Testis (tissue), 2 donors: Measurements from ENCODE around the gene GPC3.

Source experiments
- POLR2A ChIP-seq: fragments of 450-650 bp; IDR thresholded peaks from one replicate; pipeline ENCODE4 v1.6.1; 2017; ENCODE audit warnings: antibody characterized with exemption, mild to moderate bottlenecking, moderate library complexity
- TF ChIP-seq, protein P1 (sequence below), 3 experiments: fragments of 450-650 bp in 2 of 3; fragments of 200-600 bp in 1 of 3; sonication (generic) in 1 of 3; IDR thresholded peaks; one replicate each; pipeline ENCODE4 v1.5.1; 2016 to 2019; ENCODE audit warnings: antibody characterized with exemption in 3 of 3, mild to moderate bottlenecking in 2 of 3, moderate library complexity in 1 of 3

- TF ChIP-seq, protein P1, sequence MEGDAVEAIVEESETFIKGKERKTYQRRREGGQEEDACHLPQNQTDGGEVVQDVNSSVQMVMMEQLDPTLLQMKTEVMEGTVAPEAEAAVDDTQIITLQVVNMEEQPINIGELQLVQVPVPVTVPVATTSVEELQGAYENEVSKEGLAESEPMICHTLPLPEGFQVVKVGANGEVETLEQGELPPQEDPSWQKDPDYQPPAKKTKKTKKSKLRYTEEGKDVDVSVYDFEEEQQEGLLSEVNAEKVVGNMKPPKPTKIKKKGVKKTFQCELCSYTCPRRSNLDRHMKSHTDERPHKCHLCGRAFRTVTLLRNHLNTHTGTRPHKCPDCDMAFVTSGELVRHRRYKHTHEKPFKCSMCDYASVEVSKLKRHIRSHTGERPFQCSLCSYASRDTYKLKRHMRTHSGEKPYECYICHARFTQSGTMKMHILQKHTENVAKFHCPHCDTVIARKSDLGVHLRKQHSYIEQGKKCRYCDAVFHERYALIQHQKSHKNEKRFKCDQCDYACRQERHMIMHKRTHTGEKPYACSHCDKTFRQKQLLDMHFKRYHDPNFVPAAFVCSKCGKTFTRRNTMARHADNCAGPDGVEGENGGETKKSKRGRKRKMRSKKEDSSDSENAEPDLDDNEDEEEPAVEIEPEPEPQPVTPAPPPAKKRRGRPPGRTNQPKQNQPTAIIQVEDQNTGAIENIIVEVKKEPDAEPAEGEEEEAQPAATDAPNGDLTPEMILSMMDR (IDR thresholded peaks at IDR 0.05) = no peak
- no peak for TF ChIP-seq POLR2A
These were observed 429.5 kb downstream of the GPC3 start for GRCh38 chrX:133555782-133556458.
